ENCODE data around the gene GPATCH8. TPM values are rescaled to one million over a fixed set of nuclear protein-coding genes. Genes with fewer than 3 reads are reported as not detected.

Gene GPATCH8
- total and polyA plus RNA-seq, 2 of the 8 experiments (the other 6 are each of a cell fraction or from before 2014, with no cell fraction given) = 20.5 to 58.1 TPM

- FAIRE-seq (no peak), DNase-seq (ENCODE audit: low read depth in 1 of 2, low spot score in 2 of 2) (no peak)
- H3K23ac ChIP-seq (ENCODE audit: insufficient read length) = no peak overlapping the region
- H3K4me2 ChIP-seq (ENCODE audit: insufficient read depth in 1 of 2, low read depth in 2 of 2, low read length in 2 of 2) = no peak overlapping the region
- no peak overlapping the region for H2BK120ac ChIP-seq (replicated peaks; ENCODE audit: low read depth, low read length)
- H2BK15ac ChIP-seq (ENCODE audit: low read length) = no peak overlapping the region
- H3K4me1 ChIP-seq (replicated peaks in 1 of 4; ENCODE audit: control insufficient read depth in 3 of 4, insufficient read depth in 4 of 4, low read length in 3 of 4) = peaks cover 0 to 7% (median 3%) of the 10 kb centered on the region in 4 experiments; a peak in 4 of 7 replicates
- H3K27ac ChIP-seq (ENCODE audit: low read depth, low read length) = no peak overlapping the region
- H3K23me2 ChIP-seq (ENCODE audit: low read depth, low read length) = no peaks in the 10 kb centered on the region
- no peaks in the 10 kb centered on the region for H3K36me3 ChIP-seq (ENCODE audit: control insufficient read depth in 2 of 4, insufficient read depth in 4 of 4, low read length in 3 of 4)
- H3K79me1 ChIP-seq (ENCODE audit: low read depth, low read length) = no peaks in the 10 kb centered on the region
- peaks cover 0 to 1% (median 0%) of the 10 kb centered on the region in 4 experiments; a peak in 1 of 7 replicates for H3K27me3 ChIP-seq (replicated peaks in 1 of 4; ENCODE audit: control insufficient read depth in 3 of 4, extremely low read depth in 1 of 4, insufficient read depth in 3 of 4, low read length in 3 of 4)
- no peak for TF ChIP-seq FOSL1 (IDR thresholded peaks at IDR 0.05; ENCODE audit: insufficient read depth, low read depth, low read length)
- TF ChIP-seq, protein P1, sequence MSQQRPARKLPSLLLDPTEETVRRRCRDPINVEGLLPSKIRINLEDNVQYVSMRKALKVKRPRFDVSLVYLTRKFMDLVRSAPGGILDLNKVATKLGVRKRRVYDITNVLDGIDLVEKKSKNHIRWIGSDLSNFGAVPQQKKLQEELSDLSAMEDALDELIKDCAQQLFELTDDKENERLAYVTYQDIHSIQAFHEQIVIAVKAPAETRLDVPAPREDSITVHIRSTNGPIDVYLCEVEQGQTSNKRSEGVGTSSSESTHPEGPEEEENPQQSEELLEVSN (IDR thresholded peaks at IDR 0.05) = no peak
- TF ChIP-seq BRCA1 (IDR thresholded peaks at IDR 0.05; ENCODE audit: low read depth, low read length) = no peak
- TF ChIP-seq POLR2A (IDR thresholded peaks at IDR 0.05; ENCODE audit: control extremely low read depth in 1 of 2, low read depth in 2 of 2, low read length in 2 of 2) = peak in 1 of 2 experiments; percentile 54; a peak in 2 of 3 replicates
- TF ChIP-seq TAF7 (optimal IDR thresholded peaks at IDR 0.05; ENCODE audit: borderline replicate concordance, low read depth, low read length) = peak; percentile 44
- TF ChIP-seq CEBPB (IDR thresholded peaks at IDR 0.05; ENCODE audit: low read depth, low read length) = no peak
- no peak for TF ChIP-seq RFX5 (IDR thresholded peaks at IDR 0.05; ENCODE audit: borderline replicate concordance, low read depth, low read length)
- peak; percentile 63; the same call in 1 of the 2 replicates for TF ChIP-seq POLR2AphosphoS5 (IDR thresholded peaks at IDR 0.05; ENCODE audit: low read depth, low read length)
- TF ChIP-seq SP4 (IDR thresholded peaks at IDR 0.05; ENCODE audit: low read length) = no peak
- H3K9ac ChIP-seq (replicated peaks in 1 of 4; ENCODE audit: extremely low read depth in 1 of 4, low read depth in 3 of 4, low read length in 3 of 4) = no peak overlapping the region
- POLR2A ChIA-PET (ENCODE audit: partially characterized antibody) = interaction anchor here (1.2 kb wide), 1 partner anchor 10 kb away, joined by 3 read pairs; no protein-coding TSS in a partner anchor
- H3K14ac ChIP-seq (ENCODE audit: insufficient read length) = no peak overlapping the region
- H2BK5ac ChIP-seq (ENCODE audit: low read depth, low read length) = no peak overlapping the region
- no peaks in the 10 kb centered on the region for H3K79me2 ChIP-seq (ENCODE audit: control insufficient read depth in 1 of 2, insufficient read depth in 2 of 2, low read length in 2 of 2)
- no peak overlapping the region for H3K56ac ChIP-seq (replicated peaks; ENCODE audit: insufficient read length, low read depth, low read length)
- CTCF ChIA-PET (ENCODE audit: partially characterized antibody) = interaction anchor here (1.2 to 5.2 kb wide), 2 partner anchors 10 to 101 kb away, joined by 3 to 84 read pairs; no protein-coding TSS in a partner anchor
- H4K5ac ChIP-seq (ENCODE audit: insufficient read length, low read depth, low read length) = no peak overlapping the region
- no peak overlapping the region for H2BK12ac ChIP-seq (ENCODE audit: low read depth, low read length)
- no peak overlapping the region for H4K8ac ChIP-seq (ENCODE audit: extremely low read depth, insufficient read depth, low read length)
- H4K20me1 ChIP-seq (replicated peaks in 1 of 2; ENCODE audit: control insufficient read depth in 1 of 2, insufficient read depth in 2 of 2, low read length in 2 of 2) = no peaks in the 10 kb centered on the region
- peaks cover 7 to 13% of the 10 kb centered on the region in 2 experiments; a peak in 2 of 4 replicates for H3K9me3 ChIP-seq (ENCODE audit: insufficient read depth in 2 of 2, low read depth in 1 of 2, low read length in 1 of 2)
- 89% methylated on average over 3 of the region's 3 CpGs; no CpG with 5 or more reads in 1 of the 2 experiments for WGBS, 2 experiments (ENCODE audit: extremely low coverage in 1 of 2, insufficient coverage in 1 of 2, insufficient read length in 1 of 2, insufficient replicate concordance in 2 of 2, low coverage in 1 of 2, low lambda C conversion rate in 2 of 2, missing lambda C conversion rate in 1 of 2)
- H2BK20ac ChIP-seq (ENCODE audit: low read length) = no peak overlapping the region
- no peak overlapping the region for H4K91ac ChIP-seq (replicated peaks; ENCODE audit: insufficient read length, low read length)
- no peak overlapping the region for H3K18ac ChIP-seq (ENCODE audit: extremely low read depth, low read length)
- no peak overlapping the region for H3K4ac ChIP-seq (replicated peaks; ENCODE audit: insufficient read length, low read depth, low read length)
- no peak overlapping the region for H2AK5ac ChIP-seq (ENCODE audit: low read depth, low read length)
- no peak overlapping the region for H2AFZ ChIP-seq (ENCODE audit: low read length)
- H3K4me3 ChIP-seq (ENCODE audit: extremely low read depth in 1 of 4, insufficient read depth in 2 of 4, low read depth in 3 of 4, low read length in 4 of 4) = no peak overlapping the region
Observed at GRCh38 chr17:44529864-44530263, 26.7 kb upstream of the GPATCH8 start.

Data from H1 (cell line).